B cell (primary cell): Measurements from ENCODE around the gene NT5DC3.

ENCODE experiments used
- EZH2 ChIP-seq: IDR thresholded peaks from 2 replicates; pipeline ENCODE4 v1.6.1; 2012; ENCODE audit warnings: borderline replicate concordance, low read depth, mild to moderate bottlenecking, moderate library complexity, low read length; ENCODE audit not compliant: insufficient read depth, poor library complexity, severe bottlenecking
- TF ChIP-seq, protein P1 (sequence below): fragments of 200-600 bp; IDR thresholded peaks from one replicate; pipeline ENCODE4 v1.8.0; 2022; ENCODE audit warnings: antibody characterized with exemption, mild to moderate bottlenecking

DNA sequence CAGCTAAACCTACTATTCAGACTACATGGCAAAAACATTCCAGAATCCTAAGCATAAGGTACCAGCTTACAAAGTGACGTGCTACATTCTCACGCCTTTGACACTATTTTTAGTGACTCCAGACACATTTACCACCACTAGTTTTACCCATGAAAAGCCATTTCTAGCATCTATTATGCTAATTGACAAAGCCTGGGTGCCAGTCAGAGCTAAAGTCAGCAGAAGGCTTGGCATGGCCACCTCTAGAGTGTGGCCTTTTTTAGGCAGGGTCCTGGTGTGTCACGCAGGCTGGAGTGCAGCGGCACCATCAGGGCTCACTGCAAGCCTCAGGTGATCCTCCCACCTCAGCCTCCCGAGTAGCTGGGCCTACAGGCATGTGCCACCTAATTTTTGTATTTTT lies 75.7 kb downstream of the NT5DC3 start:
- TF ChIP-seq, protein P1, sequence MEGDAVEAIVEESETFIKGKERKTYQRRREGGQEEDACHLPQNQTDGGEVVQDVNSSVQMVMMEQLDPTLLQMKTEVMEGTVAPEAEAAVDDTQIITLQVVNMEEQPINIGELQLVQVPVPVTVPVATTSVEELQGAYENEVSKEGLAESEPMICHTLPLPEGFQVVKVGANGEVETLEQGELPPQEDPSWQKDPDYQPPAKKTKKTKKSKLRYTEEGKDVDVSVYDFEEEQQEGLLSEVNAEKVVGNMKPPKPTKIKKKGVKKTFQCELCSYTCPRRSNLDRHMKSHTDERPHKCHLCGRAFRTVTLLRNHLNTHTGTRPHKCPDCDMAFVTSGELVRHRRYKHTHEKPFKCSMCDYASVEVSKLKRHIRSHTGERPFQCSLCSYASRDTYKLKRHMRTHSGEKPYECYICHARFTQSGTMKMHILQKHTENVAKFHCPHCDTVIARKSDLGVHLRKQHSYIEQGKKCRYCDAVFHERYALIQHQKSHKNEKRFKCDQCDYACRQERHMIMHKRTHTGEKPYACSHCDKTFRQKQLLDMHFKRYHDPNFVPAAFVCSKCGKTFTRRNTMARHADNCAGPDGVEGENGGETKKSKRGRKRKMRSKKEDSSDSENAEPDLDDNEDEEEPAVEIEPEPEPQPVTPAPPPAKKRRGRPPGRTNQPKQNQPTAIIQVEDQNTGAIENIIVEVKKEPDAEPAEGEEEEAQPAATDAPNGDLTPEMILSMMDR, result no peak
- no peak for TF ChIP-seq EZH2
